NCI-H748 treated with DMSO at 0.1 percent for 48 hours (cell line): Measurements from ENCODE around the gene MRPL19.

Experiments
- DNase-seq: peaks from one replicate; lab custom pipeline; 2025; lab: John Stamatoyannopoulos, UW

Gene MRPL19

GRCh38 chr2:75737961-75738360 is 91.4 kb downstream of the MRPL19 start:
- no peak for DNase-seq
